ENCODE measurements around the gene ACER2. TPM values are rescaled to one million over a fixed set of nuclear protein-coding genes. Genes with fewer than 3 reads are reported as not detected.

The ACER2 gene
- total RNA-seq, 4 donors from 2014 or later = 3.5 to 4.2 (median 4.0) TPM

GRCh38 chr9:19441730-19442129 lies 32.9 kb downstream of the ACER2 start:
- TF ChIP-seq CTCF (IDR thresholded peaks at IDR 0.05) (no peak), POLR2A (IDR thresholded peaks at IDR 0.05) (no peak)
- H3K27ac ChIP-seq = no peak overlapping the region
- H3K27me3 ChIP-seq = no peaks in the 10 kb centered on the region
- H3K36me3 ChIP-seq = no peaks in the 10 kb centered on the region
- DNase-seq = no peak
- peak overlapping the region in 2 of 4 donors; percentile 1 to 11 for H3K4me3 ChIP-seq
- H3K4me1 ChIP-seq = peaks cover 0 to 6% (median 0%) of the 10 kb centered on the region in 4 donors
- no peaks in the 10 kb centered on the region for H3K9me3 ChIP-seq

- TF ChIP-seq POLR2A (IDR thresholded peaks at IDR 0.05) (no peak), CTCF (IDR thresholded peaks at IDR 0.05) (no peak)
- no peak for DNase-seq
- Histone ChIP-seq H3K4me1 (peaks cover 0 to 6% (median 0%) of the 10 kb centered on the region in 4 donors), H3K27ac (no peak overlapping the region), H3K27me3 (no peaks in the 10 kb centered on the region), H3K36me3 (no peaks in the 10 kb centered on the region), H3K4me3 (no peak overlapping the region), H3K9me3 (no peaks in the 10 kb centered on the region)
These were observed 33.4 kb downstream of the ACER2 start for GRCh38 chr9:19442240-19442639.

- Histone ChIP-seq H3K4me1 (peaks cover 0 to 6% (median 0%) of the 10 kb centered on the region in 4 donors), H3K27me3 (no peaks in the 10 kb centered on the region)
- no peak for DNase-seq
These were observed 36.6 kb downstream of the ACER2 start for GRCh38 chr9:19445452-19445851.

GRCh38 chr9:19446361-19446861 lies 37.6 kb downstream of the ACER2 start:
- no peak for DNase-seq
- Histone ChIP-seq H3K9me3 (no peaks in the 10 kb centered on the region), H3K27me3 (no peaks in the 10 kb centered on the region), H3K27ac (no peak overlapping the region), H3K4me1 (peaks cover 0 to 4% (median 0%) of the 10 kb centered on the region in 4 donors), H3K36me3 (no peaks in the 10 kb centered on the region), H3K4me3 (no peak overlapping the region)
- TF ChIP-seq CTCF (IDR thresholded peaks at IDR 0.05) (no peak), POLR2A (IDR thresholded peaks at IDR 0.05) (no peak)

More at GRCh38 chr9:19445452-19445851, 36.6 kb downstream of the ACER2 start:
- Histone ChIP-seq H3K4me3 (no peak overlapping the region), H3K9me3 (no peaks in the 10 kb centered on the region), H3K36me3 (no peaks in the 10 kb centered on the region), H3K27ac (no peak overlapping the region)
- TF ChIP-seq POLR2A (IDR thresholded peaks at IDR 0.05) = no peak

- Histone ChIP-seq H3K4me3 (no peak overlapping the region), H3K36me3 (no peaks in the 10 kb centered on the region), H3K27ac (peak overlapping the region in 1 of 4 donors; percentile 34), H3K9me3 (no peaks in the 10 kb centered on the region), H3K4me1 (no peaks in the 10 kb centered on the region), H3K27me3 (no peaks in the 10 kb centered on the region)
- TF ChIP-seq POLR2A (IDR thresholded peaks at IDR 0.05) (no peak), CTCF (IDR thresholded peaks at IDR 0.05) (no peak)
- no peak for DNase-seq
These were observed 42.7 kb downstream of the ACER2 start for GRCh38 chr9:19451240-19452087.

GRCh38 chr9:19456426-19456825 lies 47.6 kb downstream of the ACER2 start:
- DNase-seq = no peak
- H3K27me3 ChIP-seq = no peaks in the 10 kb centered on the region
- no peaks in the 10 kb centered on the region for H3K9me3 ChIP-seq
- no peaks in the 10 kb centered on the region for H3K36me3 ChIP-seq
- no peaks in the 10 kb centered on the region for H3K4me1 ChIP-seq
- TF ChIP-seq POLR2A (IDR thresholded peaks at IDR 0.05) (no peak), CTCF (IDR thresholded peaks at IDR 0.05) (no peak)
- no peak overlapping the region for H3K27ac ChIP-seq
- H3K4me3 ChIP-seq = no peak overlapping the region

Measured in Peyer's patch (tissue), 4 donors.